ENCODE data around the gene MED15.

MED15 gene

DNA sequence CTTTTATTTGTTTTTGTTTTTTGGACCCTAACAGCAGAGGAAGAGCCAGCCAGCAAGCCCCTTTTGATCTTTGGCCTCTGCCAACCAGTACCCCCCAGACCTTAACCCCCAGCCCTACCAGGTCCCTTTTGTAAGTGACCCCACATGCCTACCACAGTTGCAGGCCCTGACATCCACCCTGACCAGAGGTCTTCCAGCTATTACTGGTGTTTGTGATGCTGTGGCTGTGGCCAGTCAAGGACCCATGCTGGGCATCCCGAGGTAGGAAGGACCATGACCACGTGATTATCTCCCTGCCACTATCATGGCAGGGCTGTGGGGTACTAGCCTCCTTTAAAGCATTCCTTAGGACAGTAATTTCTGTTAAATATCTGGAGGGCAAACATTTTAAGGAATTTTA, 9.0 kb downstream of the MED15 start:
- H3K36me3 ChIP-seq (replicated peaks) = peaks cover 48% of the 10 kb centered on the region
- TF ChIP-seq, protein P1, sequence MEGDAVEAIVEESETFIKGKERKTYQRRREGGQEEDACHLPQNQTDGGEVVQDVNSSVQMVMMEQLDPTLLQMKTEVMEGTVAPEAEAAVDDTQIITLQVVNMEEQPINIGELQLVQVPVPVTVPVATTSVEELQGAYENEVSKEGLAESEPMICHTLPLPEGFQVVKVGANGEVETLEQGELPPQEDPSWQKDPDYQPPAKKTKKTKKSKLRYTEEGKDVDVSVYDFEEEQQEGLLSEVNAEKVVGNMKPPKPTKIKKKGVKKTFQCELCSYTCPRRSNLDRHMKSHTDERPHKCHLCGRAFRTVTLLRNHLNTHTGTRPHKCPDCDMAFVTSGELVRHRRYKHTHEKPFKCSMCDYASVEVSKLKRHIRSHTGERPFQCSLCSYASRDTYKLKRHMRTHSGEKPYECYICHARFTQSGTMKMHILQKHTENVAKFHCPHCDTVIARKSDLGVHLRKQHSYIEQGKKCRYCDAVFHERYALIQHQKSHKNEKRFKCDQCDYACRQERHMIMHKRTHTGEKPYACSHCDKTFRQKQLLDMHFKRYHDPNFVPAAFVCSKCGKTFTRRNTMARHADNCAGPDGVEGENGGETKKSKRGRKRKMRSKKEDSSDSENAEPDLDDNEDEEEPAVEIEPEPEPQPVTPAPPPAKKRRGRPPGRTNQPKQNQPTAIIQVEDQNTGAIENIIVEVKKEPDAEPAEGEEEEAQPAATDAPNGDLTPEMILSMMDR (IDR thresholded peaks at IDR 0.05; ENCODE audit: low read depth, low read length, missing control alignments) = no peak
- DNase-seq = no peak
- no peak overlapping the region for H3K4me3 ChIP-seq (ENCODE audit: low read depth, low read length)
- no peak overlapping the region for H3K27ac ChIP-seq
- in situ Hi-C loops (cut with HindIII; ENCODE audit: low pct_ligation_motif_present, low sequenced_read_pairs) = no loop called here
- no peaks in the 10 kb centered on the region for H3K27me3 ChIP-seq (replicated peaks)

DNA sequence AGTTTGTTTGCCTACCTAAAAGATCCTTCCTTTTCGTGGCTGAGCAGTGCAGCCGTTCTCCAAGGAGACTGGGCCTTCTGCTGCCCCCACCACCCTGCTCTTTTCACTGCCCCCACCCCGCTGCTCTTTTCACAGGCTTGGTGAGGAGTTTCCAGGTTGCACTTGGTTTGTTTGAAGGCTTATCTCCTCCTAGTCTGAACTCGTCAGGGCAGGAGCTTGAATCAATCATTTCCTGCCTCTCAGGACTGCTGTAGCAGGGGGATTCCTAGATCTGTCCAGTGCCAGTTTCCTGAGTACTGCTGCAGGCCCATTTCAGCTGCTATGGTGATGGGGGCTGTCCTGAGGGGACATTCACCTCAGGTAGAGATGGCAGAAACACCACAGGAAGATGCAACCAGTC, 10.0 kb downstream of the MED15 start:
- Histone ChIP-seq H3K36me3 (replicated peaks) (peaks cover 55% of the 10 kb centered on the region), H3K4me3 (ENCODE audit: low read depth, low read length) (no peak overlapping the region), H3K27ac (peak overlapping the region; percentile 39), H3K27me3 (replicated peaks) (no peaks in the 10 kb centered on the region)
- peak; percentile 18 for DNase-seq
- TF ChIP-seq, protein P1 (IDR thresholded peaks at IDR 0.05; ENCODE audit: low read depth, low read length, missing control alignments) = no peak
- in situ Hi-C loops (cut with HindIII; ENCODE audit: low pct_ligation_motif_present, low sequenced_read_pairs) = no loop called here

DNA sequence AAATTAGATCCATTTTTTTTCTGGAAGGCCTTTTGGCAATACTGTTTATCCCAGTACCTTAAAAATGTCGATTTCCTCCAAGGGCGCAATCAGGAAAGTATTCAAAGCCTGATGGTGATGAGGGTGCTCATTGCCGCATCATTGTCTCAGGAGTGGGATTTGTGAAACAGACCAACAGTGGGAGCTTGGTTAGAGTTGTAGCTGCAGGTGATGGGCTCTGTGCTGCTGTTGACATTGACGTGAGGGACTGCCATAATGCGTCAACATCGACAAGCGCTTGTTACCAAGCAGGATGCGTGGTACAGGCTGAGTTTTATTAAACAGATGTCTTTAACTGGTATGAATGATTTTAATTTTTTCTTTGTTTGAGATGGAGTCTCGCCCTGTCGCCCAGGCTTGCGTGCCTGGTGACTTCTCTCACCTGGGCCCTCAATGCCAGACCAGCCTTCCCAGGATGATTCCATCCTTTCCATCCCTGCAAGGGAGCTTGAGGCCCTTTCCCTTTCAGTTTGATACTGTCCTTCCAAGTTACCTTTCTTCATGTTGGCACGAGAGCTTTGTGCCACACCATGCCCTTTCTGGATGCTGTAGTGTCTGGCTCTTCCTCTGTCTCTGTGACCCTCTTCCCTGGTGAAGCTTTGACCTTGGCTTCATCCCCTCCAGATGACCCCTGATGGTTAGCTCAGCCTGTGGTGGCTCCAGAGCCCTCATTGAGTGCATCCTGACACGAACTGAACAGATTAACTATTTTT, 10.6 kb downstream of the MED15 start:
- H3K4me3 ChIP-seq (ENCODE audit: low read depth, low read length) = no peak overlapping the region
- DNase-seq = no peak
- no peaks in the 10 kb centered on the region for H3K27me3 ChIP-seq (replicated peaks)
- H3K27ac ChIP-seq = peak overlapping the region; percentile 39
- peaks cover 59% of the 10 kb centered on the region for H3K36me3 ChIP-seq (replicated peaks)
- TF ChIP-seq, protein P1 (IDR thresholded peaks at IDR 0.05; ENCODE audit: low read depth, low read length, missing control alignments) = no peak
- in situ Hi-C loops (cut with HindIII; ENCODE audit: low pct_ligation_motif_present, low sequenced_read_pairs) = no loop called here

DNA sequence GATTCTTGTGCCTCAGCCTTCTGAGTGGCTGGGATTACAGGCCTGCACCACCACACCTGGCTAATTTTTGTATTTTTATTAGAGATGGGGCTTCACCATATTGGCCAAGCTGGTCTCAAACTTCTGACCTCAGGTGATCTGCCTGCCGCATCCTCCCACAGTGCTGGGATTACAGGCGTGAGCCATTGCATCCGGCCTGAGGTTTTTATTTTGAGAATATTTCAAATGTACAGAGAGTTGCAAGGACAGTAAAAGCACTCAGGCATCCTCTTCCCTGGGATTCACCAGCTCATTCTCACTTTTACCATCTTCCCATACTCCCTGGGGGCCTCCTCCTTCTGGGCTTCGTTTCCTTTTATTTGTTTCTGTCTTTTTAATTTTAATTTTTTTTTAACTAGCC, 12.1 kb downstream of the MED15 start:
- Histone ChIP-seq H3K36me3 (replicated peaks) (peaks cover 52% of the 10 kb centered on the region), H3K4me3 (ENCODE audit: low read depth, low read length) (no peak overlapping the region), H3K27me3 (replicated peaks) (no peaks in the 10 kb centered on the region), H3K27ac (peak overlapping the region; percentile 83)
- DNase-seq = no peak
- in situ Hi-C loops (cut with HindIII; ENCODE audit: low pct_ligation_motif_present, low sequenced_read_pairs) = no loop called here
- TF ChIP-seq, protein P1 (IDR thresholded peaks at IDR 0.05; ENCODE audit: low read depth, low read length, missing control alignments) = no peak

DNA sequence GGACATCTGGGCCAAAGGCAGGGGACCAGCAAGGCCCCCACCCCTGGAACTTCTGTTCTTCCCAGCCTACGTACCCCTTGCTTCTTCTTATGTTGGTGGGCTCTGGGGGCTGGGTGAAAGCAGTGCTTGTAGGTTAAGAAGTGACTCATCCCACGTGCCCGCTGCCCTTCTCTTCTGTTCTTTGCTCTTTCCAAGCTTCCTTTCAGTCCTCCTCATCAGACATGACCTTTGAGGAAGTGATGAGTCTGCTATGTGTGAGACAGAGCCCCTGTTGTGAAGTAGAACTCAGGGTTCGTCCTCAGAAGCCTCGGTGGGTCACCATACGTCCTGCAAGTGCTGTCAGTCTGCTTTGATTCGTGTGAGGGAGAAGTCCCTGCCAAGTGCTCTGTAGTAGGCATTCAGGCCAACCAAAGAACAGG, 12.7 kb downstream of the MED15 start:
- TF ChIP-seq, protein P1 (IDR thresholded peaks at IDR 0.05; ENCODE audit: low read depth, low read length, missing control alignments) = no peak
- peak; percentile 76 for DNase-seq
- in situ Hi-C loops (cut with HindIII; ENCODE audit: low pct_ligation_motif_present, low sequenced_read_pairs) = no loop called here
- peaks cover 48% of the 10 kb centered on the region for H3K36me3 ChIP-seq (replicated peaks)
- H3K27me3 ChIP-seq (replicated peaks) = no peaks in the 10 kb centered on the region
- peak overlapping the region; percentile 83 for H3K27ac ChIP-seq
- no peak overlapping the region for H3K4me3 ChIP-seq (ENCODE audit: low read depth, low read length)

All from brain microvascular endothelial cell (primary cell).